K562 (cell line): ENCODE data around the gene ARHGEF1. TPM values are rescaled to one million over a fixed set of nuclear protein-coding genes. Genes with fewer than 3 reads are reported as not detected.

Experiments
- ATAC-seq: fragments of 200-7000 bp; cut with Tn5 transposase; 3 replicates; pipeline ENCODE4 v1.9.1; 2020; ENCODE audit warnings: moderate library complexity
- BruUV-seq: library from RNA; stranded (reverse); fragments of 400-500 nt; replicated peaks from 2 replicates; lab custom pipeline; 2021; lab: Mats Ljungman, UMichigan
- CTCF ChIA-PET: fragments of 300-600 bp; formaldehyde crosslinking; extraction: SDS; loops from one replicate; lab custom pipeline; 2021; ENCODE audit warnings: low intra/inter-chr PET ratio; lab: Yijun Ruan, JAX
- POLR2A ChIA-PET: fragments of 300-600, 350-650 bp; sonication (Branson Sonifier 250); formaldehyde crosslinking; extraction: SDS; loops from one replicate; lab custom pipeline; 2021; ENCODE audit warnings: antibody characterized with exemption, inconsistent platforms; lab: Yijun Ruan, JAX
- DNase-seq, 4 experiments: peaks; one replicate each; pipeline versions ENCODE4 v3.0.0 to v3.0.0-alpha.2; 2011 to 2018; ENCODE audit warnings: low spot score in 3 of 4, mixed read lengths in 3 of 4; ENCODE audit errors: extremely low read depth in 1 of 4
- FAIRE-seq: peaks from 2 replicates; lab custom pipeline; 2011; peaks lifted over from hg19 to GRCh38; lab: Jason Lieb, UNC
- H2AFZ ChIP-seq: 2 replicates; pipeline ENCODE4 v1.6.0; 2011; ENCODE audit warnings: low read depth, low read length, control low read depth, inconsistent platforms
- H3K27ac ChIP-seq: fragments of 200-600 bp; 3 replicates; pipeline ENCODE4 v1.8.0; 2011; ENCODE audit warnings: low read depth, mild to moderate bottlenecking, control low read depth, inconsistent platforms, low read length, moderate library complexity, mixed read lengths; ENCODE audit errors: extremely low read depth
- H3K27me3 ChIP-seq, 2 experiments: fragments of 300-600 bp in 1 of 2; 2 replicates in 1 of 2; 3 replicates in 1 of 2; pipeline versions ENCODE4 v1.6.0 to v1.8.0; 2011; ENCODE audit warnings: inconsistent platforms in 2 of 2, low read length in 2 of 2, mild to moderate bottlenecking in 1 of 2, mixed read lengths in 1 of 2, moderate library complexity in 1 of 2; ENCODE audit not compliant: control insufficient read depth in 2 of 2, insufficient read depth in 2 of 2
- H3K36me3 ChIP-seq: fragments of 300-600 bp; 3 replicates; pipeline ENCODE4 v1.8.0; 2011; ENCODE audit warnings: mild to moderate bottlenecking, low read length, inconsistent platforms; ENCODE audit not compliant: control insufficient read depth, insufficient read depth
- H3K4me1 ChIP-seq, 2 experiments: fragments of 200-600 bp in 1 of 2; replicated peaks in 1 of 2; 2 replicates in 1 of 2; 3 replicates in 1 of 2; pipeline versions ENCODE4 v1.5.1 to v1.8.0; 2011; ENCODE audit warnings: inconsistent platforms in 2 of 2, low read length in 2 of 2, mild to moderate bottlenecking in 1 of 2, mixed read lengths in 1 of 2, moderate library complexity in 1 of 2; ENCODE audit not compliant: control insufficient read depth in 2 of 2, insufficient read depth in 2 of 2
- H3K4me2 ChIP-seq: 2 replicates; pipeline ENCODE4 v1.6.1; 2011; ENCODE audit warnings: low read length, control low read depth, inconsistent platforms, mixed read lengths; ENCODE audit not compliant: insufficient read depth
- H3K4me3 ChIP-seq: fragments of 200-600 bp; sonication (generic), shearing (Covaris generic); 2 replicates; pipeline ENCODE4 v1.5.1; 2016; ENCODE audit warnings: control low read depth, inconsistent platforms
- H3K79me2 ChIP-seq: fragments of 200-600 bp; 3 replicates; pipeline ENCODE4 v1.8.0; 2011; ENCODE audit warnings: low read length, inconsistent platforms; ENCODE audit not compliant: control insufficient read depth, insufficient read depth
- H3K9ac ChIP-seq, 2 experiments: 2 replicates each; pipeline versions ENCODE4 v1.6.0 to v1.6.1; 2011; ENCODE audit warnings: low read depth in 2 of 2, low read length in 2 of 2, control low read depth in 1 of 2, inconsistent platforms in 1 of 2, mild to moderate bottlenecking in 1 of 2, mixed read lengths in 1 of 2; ENCODE audit not compliant: insufficient read depth in 1 of 2
- H3K9me1 ChIP-seq: one replicate; pipeline ENCODE4 v1.6.0; 2011; ENCODE audit warnings: inconsistent platforms, mild to moderate bottlenecking, low read length, moderate library complexity; ENCODE audit not compliant: control insufficient read depth, insufficient read depth
- H3K9me3 ChIP-seq: replicated peaks from 2 replicates; pipeline ENCODE4 v1.5.1; 2011; ENCODE audit warnings: low read depth, low read length, inconsistent platforms; ENCODE audit not compliant: control insufficient read depth, insufficient read depth
- H4K20me1 ChIP-seq: replicated peaks from 2 replicates; pipeline ENCODE4 v1.6.1; 2011; ENCODE audit warnings: low read length, inconsistent platforms, mixed read lengths; ENCODE audit not compliant: control insufficient read depth, insufficient read depth
- ARNT ChIP-seq, 2 experiments: fragments of 450-650 bp; IDR thresholded peaks; 2 replicates each; pipeline ENCODE4 v1.6.1; 2016; ENCODE audit warnings: mild to moderate bottlenecking in 1 of 2
- ETV1 ChIP-seq: fragments of 450-650 bp; conservative IDR thresholded peaks from 2 replicates; pipeline ENCODE4 v1.6.1; 2016; ENCODE audit warnings: missing genetic modification characterization, control low read depth, low read depth, missing compliant biosample characterization
- FIP1L1 ChIP-seq: fragments of 200-400 bp; formaldehyde crosslinking; IDR thresholded peaks from 2 replicates; pipeline ENCODE4 v1.6.1; 2018; ENCODE audit warnings: mild to moderate bottlenecking, low read depth, low read length; ENCODE audit not compliant: poor library complexity, severe bottlenecking
- HNRNPLL ChIP-seq: fragments of 200-400 bp; formaldehyde crosslinking; IDR thresholded peaks from 2 replicates; pipeline ENCODE4 v1.6.1; 2017; ENCODE audit warnings: low read length, low read depth, mild to moderate bottlenecking; ENCODE audit not compliant: poor library complexity, severe bottlenecking
- NRF1 ChIP-seq, 2 experiments: fragments of 450-650 bp; IDR thresholded peaks in 1 of 2; conservative IDR thresholded peaks in 1 of 2; 2 replicates each; pipeline ENCODE4 v1.6.1; 2014; ENCODE audit warnings: mild to moderate bottlenecking in 2 of 2
- PTBP1 ChIP-seq: fragments of 200-400 bp; formaldehyde crosslinking; IDR thresholded peaks from 2 replicates; pipeline ENCODE4 v1.6.1; 2017; ENCODE audit warnings: low read depth, low read length
- ZNF77 ChIP-seq: fragments of 250-450 bp; sonication (Bioruptor Pico); IDR thresholded peaks from 2 replicates; pipeline ENCODE4 v1.5.0; 2020
- WGBS: fragments of 100-300 bp; shearing (Covaris generic); methylation state at CpG from one replicate; pipeline ENCODE4 v1.1.6; 2016; ENCODE audit warnings: low coverage, mixed read lengths; ENCODE audit not compliant: insufficient coverage; ENCODE audit errors: missing lambda C conversion rate; 5-methylcytosine and 5-hydroxymethylcytosine counted together
- in situ Hi-C: fragments of 300-500 bp; cut with MboI; formaldehyde crosslinking; loops from 4 replicates; pipeline ENCODE4 v1.15.0; 2018; ENCODE audit warnings: inconsistent platforms, mixed read lengths
- intact Hi-C: fragments of 100-400 bp; cut with micrococcal nuclease; formaldehyde crosslinking; loops from 2 replicates; pipeline ENCODE4 v1.14.2; 2022
- polyA plus RNA-seq, 8 experiments: library from polyadenylated mRNA; depleted of rRNA in 4 of 8; stranded (reverse) in 5 of 8; unstranded in 3 of 8; fragments of >200 nt; fragmentation: Nextera tagmentation in 2 of 8; fragmentation: Illumina TruSeq in 1 of 8; extraction: Ambion mirVana in 2 of 8; extraction: Trizol in 1 of 8; gene quantifications; 2 replicates each; pipeline versions ENCODE4 v1.2.1 to v1.2.3, GENCODE V29; 2011 to 2014; ENCODE audit warnings: inconsistent platforms in 1 of 8, missing spikeins in 1 of 8
- total RNA-seq, 7 experiments: library from RNA; depleted of rRNA in 6 of 7; stranded (reverse); fragments of >200 nt in 6 of 7; fragmentation: Illumina TruSeq in 2 of 7; extraction: Trizol in 2 of 7; gene quantifications; 2 replicates each; pipeline versions ENCODE4 v1.2.1 to v1.2.3, GENCODE V29; 2011 to 2021; ENCODE audit warnings: low replicate concordance in 1 of 7

Gene ARHGEF1
- total and polyA plus RNA-seq, 9 of the 15 experiments (the other 6 are each of a cell fraction or from before 2014, with no cell fraction given): 1.9 to 149 (median 29.8) TPM

GRCh38 chr19:41837981-41838708 is 44.8 kb upstream of the ARHGEF1 start:
- no peaks in the 10 kb centered on the region for H3K9me1 ChIP-seq
- no peak overlapping the region; the same call in 1 of the 2 replicates for H3K4me2 ChIP-seq
- H3K9me3 ChIP-seq: no peaks in the 10 kb centered on the region
- H3K4me3 ChIP-seq: no peak overlapping the region
- H2AFZ ChIP-seq: no peak overlapping the region
- no TSS peak for BruUV-seq
- peaks cover 0 to 13% of the 10 kb centered on the region in 2 experiments; a peak in 4 of 5 replicates for H3K27me3 ChIP-seq
- H3K4me1 ChIP-seq: peaks cover 14 to 24% of the 10 kb centered on the region in 2 experiments; a peak in 3 of 5 replicates
- H3K36me3 ChIP-seq: no peaks in the 10 kb centered on the region
- H3K9ac ChIP-seq: peak overlapping the region in 1 of 2 experiments; percentile 61; a peak in 2 of 4 replicates
- no peak for FAIRE-seq
- 0 out of 2 replicates have a peak, but pooled peaks cover 2% of the 10 kb centered on the region for H4K20me1 ChIP-seq
- peak in 1 of 2 experiments; percentile 45; a peak in 2 of 4 replicates for TF ChIP-seq NRF1 (conservative IDR thresholded peaks at IDR 0.05 in 1 of 2, IDR thresholded peaks at IDR 0.05 in 1 of 2)
- peak; percentile 57 for TF ChIP-seq HNRNPLL
- no peak for TF ChIP-seq PTBP1
- no peak for TF ChIP-seq ETV1 (tag)
- no peak for TF ChIP-seq ARNT (IDR thresholded peaks at IDR 0.05)
- TF ChIP-seq FIP1L1: no peak
- no peak for TF ChIP-seq ZNF77 (CRISPR knock-in tag)
- no peak overlapping the region for H3K27ac ChIP-seq
- POLR2A ChIA-PET: interaction anchor here (0.6 to 3.1 kb wide), 3 partner anchors 12 to 22 kb away, joined by 3 to 14 read pairs (median 7); partner anchors contain the start of gene RPS19
- DNase-seq: peak in 2 of 4 experiments; percentile 4 to 30
- no peaks in the 10 kb centered on the region for H3K79me2 ChIP-seq
- peak; percentile 34 for ATAC-seq
- CTCF ChIA-PET: interaction anchor here (0.7 kb wide), 1 partner anchor 115 kb away, joined by 4 read pairs; no protein-coding TSS in a partner anchor
- 6% methylated on average over 13 of the region's 13 CpGs for WGBS
- intact Hi-C loops: no loop called here
- in situ Hi-C loops: no loop called here
